Measurements from ENCODE around the gene LENEP.
A peak's percentile ranks its signal among the peaks of the same experiment; 100 is the strongest.

LENEP gene

GRCh38 chr1:154999571-155000410 is 6.4 kb downstream of the LENEP start:
- DNase-seq = no peak

DNA sequence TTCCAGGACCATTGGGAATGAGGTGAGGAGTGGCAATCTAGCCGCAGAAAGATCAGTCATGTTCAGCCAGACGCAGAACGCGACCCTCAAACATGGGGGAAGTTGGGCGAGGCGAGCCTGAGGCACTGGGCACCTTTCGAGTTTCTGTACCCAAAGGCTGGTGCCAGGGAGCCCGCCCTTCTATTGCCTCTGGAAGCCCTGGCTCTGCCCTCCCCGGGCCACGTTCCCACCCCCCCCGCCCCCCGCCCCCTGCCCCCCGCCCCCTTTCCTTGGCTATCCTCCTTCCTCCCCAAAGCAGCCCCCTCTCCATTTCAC is 7.0 kb downstream of the LENEP start:
- no peak for DNase-seq

- peak; percentile 60 to 61 for DNase-seq
Observed at GRCh38 chr1:155000726-155001424, 7.5 kb downstream of the LENEP start.

DNA sequence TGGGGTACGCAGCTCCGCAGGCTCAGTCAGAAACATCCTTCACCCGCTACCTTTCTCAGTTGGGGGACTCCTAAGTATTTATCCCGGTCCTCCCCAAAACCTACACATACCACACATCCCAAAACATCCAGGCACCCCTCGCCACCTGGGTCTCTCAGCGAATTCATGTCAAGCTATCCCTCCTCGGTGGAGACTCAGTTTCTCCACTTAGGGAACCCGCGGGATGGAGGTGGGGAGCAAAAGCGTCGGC is 8.0 kb downstream of the LENEP start:
- no peak for DNase-seq

DNA sequence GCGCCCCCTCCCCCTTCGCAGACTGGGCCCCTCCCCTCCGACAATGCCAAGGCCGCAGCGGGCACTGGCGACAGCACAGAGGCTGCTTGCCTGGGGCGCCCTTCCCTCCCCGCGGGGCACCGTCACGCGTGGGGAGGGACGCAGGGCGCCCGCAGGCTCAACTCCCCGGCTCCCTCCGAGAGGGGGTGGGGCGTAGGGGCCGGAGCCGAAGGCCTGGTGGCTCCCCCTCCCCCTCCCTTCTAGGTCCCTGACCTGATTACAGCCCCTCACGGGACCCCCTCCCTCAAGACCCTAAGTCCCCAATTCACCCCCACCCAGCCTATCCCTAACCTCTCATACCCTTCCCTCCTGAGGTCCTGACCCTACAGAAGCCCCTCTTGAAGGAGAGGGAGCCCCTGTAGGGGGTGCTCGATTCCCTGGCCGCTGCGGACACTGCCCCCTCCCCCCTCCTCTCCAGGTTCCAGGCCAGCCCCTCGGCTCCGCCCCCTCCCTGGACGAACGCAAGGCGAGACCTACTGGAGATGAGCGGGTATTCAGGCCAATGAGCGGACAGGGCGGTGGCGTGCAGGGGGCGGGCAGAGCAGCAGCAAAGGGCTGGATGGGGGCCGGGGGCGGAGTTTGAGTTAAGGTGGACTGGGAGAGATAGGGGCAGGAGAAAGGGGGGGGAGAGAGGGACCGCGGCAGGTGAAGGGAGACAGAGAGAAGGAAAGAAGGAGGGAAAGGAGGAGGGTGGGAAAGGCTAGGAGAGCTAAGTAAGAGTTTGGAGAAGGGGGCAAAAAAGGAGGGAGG is 8.5 kb downstream of the LENEP start:
- DNase-seq = peak; percentile 98 to 99

- DNase-seq = no peak
Observed at GRCh38 chr1:155002464-155003226, 9.3 kb downstream of the LENEP start, which contains the start of gene ZBTB7B. Gene ZBTB7B, plus strand, starts transcription at chr1:155002802. Its CDS starts 11,859 bp downstream, at chr1:155014661.

GRCh38 chr1:155003227-155003765 is 9.9 kb downstream of the LENEP start:
- DNase-seq = no peak

GRCh38 chr1:155003766-155004351 is 10.5 kb downstream of the LENEP start:
- no peak for DNase-seq

GRCh38 chr1:155004352-155005075 is 11.1 kb downstream of the LENEP start:
- no peak for DNase-seq

DNA sequence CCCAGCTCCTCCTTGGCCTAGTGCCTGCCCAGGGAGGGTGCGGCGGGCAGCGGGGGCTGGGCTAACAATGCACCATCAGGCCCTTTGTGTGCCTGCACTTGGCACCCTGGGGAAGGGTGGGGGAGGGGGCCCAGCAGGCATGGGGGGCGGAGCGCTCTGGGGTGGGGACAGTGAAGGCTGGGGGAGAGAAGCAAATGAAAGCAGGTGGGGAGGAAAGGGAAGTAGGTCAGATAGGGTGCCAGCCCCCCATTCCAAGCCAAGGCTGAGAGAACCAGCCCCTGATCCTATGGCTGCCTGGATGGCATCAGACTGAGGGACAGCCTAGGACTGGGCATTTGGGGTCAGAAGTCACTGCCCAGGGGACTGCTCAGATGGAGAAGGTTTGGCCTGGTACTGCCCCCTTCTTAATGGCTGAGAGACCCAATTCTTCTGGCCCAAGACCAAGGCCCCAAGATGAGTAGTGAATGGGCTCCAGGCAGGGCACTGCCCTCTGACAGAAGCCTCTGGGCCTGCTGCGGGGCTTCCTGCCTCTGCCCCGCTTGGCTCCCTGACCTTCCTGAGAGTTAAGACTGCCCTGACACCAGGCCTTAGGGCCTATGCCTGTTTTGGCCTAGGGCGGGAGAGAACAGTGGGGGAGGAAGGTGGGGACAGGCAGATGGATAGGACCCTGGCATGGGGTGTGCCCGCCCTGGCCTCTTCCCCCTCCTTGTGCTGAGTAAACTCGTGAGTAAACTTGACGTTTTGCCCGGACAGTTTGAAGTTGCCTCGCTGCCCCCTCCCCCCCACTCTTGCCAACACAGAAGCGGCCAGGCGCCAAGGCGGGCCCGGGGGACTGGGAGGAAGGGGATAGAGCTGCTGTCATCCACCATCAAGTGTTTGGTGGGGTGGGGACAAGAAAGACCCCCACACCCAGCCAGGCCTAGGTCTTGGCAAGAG is 12.0 kb downstream of the LENEP start:
- DNase-seq = no peak

DNA sequence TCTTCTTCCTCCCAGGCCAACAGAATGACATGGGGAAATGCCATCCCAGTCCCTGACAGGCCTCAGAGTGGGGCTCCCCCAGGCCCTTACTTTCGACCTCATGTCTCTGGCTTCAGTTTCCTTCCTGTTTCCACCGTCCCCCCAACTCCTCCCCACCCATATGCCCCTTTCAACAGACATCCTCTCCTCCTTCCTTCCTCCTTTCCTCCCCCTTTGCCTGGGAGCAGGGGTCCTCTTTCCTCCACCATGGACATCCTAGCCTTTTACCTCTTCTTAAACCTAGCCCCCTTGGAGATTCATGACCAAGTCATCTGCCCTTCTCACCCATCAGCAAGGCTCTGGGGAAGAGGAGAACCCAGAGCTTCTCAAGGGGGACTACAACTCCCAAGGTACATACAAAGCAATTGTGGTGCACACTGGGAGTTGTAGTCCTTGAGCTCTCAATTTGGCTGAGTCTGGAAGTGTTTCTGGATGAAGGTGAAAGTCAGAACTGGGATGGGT is 13.3 kb downstream of the LENEP start:
- peak; percentile 59 to 61 for DNase-seq

DNA sequence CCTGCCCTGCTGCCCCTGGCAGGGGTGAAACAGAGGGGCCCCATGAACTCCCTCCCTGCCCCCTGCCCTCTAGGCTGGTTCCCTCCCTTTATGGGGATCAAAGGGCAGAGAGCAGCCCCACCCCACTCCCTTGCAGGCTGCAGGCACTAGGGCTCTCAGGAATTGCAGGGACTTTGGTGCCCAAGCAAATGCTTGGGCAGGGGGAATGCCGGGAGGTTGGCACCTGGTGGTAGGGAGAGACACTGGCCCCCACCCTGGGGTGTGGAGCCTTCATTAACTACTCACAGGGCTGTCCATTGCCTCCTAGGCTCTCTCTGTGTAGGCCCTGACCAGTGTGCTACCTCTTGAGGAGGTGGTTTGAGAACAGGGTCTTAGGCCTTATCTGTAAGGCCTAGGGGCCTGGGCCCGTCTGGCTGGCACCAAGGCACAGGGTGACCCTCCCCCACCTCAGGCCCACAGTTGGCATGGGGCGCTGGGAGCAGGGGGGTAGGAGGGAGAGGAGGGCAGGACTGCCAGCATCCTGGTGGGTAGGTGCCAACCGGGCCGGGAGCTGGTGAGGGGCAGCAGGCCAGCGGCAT is 14.0 kb downstream of the LENEP start:
- no peak for DNase-seq

DNA sequence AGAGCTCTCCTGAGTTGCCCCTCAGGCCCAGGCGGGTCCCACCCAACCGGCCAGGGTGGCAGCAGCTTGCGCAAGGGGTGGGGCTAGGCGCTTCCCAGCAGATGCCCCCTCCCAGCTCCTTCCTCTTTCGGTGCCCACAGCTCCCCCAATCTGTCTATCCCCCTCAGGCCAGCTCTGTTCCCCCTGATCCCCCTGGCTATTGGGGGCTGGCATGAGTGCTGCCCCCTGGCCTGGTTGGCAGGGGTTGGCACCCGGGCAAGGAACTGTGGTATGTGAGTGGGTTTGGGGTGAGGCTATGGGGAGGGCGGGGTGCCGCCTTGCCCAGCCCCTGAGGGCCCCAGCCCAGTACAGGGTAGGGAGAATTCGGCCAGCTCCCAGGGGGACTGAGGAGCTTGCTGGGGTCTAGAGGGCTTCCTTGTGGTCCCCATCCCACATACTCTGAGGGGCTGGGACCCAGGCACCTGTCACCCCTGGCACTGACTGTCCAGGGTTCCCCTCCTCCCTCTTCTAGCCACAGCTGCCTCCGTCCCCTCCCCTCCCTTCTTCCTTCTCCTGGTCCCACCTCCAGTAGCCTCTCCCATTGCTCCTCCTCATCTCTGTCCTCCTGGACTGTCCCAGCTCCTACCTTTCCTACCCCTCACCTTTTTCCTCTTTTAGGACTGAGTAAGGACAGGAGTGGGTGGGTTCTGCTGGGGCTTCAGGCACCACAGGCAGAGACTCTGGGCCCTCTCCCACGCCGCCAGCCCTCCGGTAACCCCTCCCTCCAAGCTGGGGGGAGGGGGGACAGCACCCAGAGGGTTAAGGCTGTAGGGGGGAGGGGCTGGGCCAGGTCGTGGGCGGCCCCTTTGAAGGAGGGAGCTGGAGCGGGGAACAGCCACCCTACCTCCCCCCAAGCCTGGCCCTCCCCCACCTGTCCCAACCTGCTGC is 14.9 kb downstream of the LENEP start:
- DNase-seq = no peak

DNA sequence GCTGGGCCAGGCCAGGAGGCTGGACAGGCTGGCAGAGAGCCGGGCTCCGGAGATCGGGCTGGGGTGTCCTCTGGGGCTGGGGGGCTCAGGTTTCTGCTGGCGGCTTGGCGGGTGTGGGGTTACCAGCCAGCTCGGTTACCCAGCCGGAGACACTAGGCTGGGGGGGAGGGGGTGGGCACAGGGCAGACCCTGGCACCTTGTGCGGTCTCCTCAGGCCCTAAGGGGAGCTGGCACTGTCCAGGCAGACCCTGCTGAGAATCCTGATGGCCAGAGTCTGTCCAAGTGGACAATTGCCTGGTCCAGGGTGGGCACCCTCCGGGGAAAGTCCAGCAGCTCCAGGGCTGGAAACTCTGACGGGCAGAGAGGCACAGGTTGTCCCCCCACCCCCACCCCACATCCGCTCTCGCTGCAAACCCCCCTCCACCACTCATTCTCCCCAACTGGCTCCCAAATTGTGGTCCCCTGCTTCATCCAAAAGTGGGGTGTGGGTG is 15.9 kb downstream of the LENEP start:
- DNase-seq = no peak

DNA sequence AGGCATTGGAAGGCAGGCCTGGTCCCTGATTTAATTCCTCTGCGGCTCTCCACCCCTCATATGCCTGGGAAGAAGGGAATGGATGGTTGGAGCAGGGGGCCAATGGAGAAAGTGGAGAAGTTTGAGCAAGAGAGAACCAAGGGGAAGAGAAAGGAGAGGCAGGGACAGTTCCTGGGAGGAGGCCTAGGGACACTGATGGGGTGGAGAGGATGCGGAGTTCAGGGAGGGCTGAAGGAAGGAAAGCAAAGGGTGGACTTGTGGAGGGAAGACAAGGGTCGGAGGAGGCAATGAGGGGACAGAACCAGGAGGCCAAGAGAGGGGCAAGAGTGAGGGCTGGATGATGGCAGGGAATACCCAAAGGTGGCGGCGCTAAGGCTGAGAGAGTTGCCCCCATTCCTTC is 16.4 kb downstream of the LENEP start:
- DNase-seq = no peak

DNA sequence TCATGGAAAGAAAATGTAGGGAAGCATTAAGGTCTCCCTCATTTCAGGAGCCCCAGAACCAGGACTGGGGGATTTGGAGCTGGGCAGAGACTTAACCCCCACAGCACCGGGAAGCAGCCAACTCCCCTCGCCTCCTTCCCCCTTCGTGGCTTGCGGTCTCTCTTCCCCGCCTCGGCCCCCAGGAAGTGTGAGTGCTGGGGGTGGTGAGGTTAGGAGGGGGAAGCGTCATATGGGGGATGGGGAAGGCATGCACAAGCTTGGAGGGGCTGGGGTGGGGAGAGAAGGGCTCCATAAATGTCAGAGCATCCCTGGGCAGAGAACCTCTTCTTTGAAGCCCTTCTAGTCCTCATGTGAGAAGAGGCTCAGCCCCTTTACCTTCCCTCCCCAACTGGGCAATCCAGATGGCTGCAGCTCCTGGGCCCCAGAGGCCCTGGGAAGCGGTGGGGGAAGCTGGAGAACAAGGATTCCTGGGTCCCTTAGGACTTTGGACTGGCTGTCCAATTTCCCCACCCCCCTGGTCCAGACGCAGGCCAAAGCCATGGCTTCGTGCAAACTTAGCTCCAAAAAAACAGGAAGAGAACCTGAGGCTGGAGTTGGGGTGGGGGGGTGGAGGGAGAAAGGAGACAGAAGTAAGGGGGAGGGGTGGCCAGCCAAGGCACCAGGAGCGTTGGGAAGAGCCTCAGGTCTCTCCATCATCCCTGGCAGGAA is 17.0 kb downstream of the LENEP start:
- peak in 1 of 2 donors; percentile 42 for DNase-seq

- DNase-seq = no peak
Observed at GRCh38 chr1:155011004-155011416, 17.6 kb downstream of the LENEP start.

All from inflammatory macrophage (primary cell).